Effector memory CD8-positive, alpha-beta T cell (primary cell): ENCODE results near the gene MIF4GD.
A peak's percentile ranks its signal among the peaks of the same experiment; 100 is the strongest.

Source experiments
- ATAC-seq: fragments of 150-1000 bp; cut with Tn5 transposase; replicated peaks from 2 replicates; pipeline ENCODE4 v1.10.0; 2021; ENCODE audit warnings: mild to moderate bottlenecking, moderate library complexity
- DNase-seq, 3 experiments: peaks; one replicate each; pipeline ENCODE4 v3.0.0; 2021
- H3K27ac Mint-ChIP-seq, 2 donors: one replicate each; pipeline ENCODE4 v1.8.0; 2022; ENCODE audit warnings: mild to moderate bottlenecking in 2 of 2, mixed read lengths in 2 of 2, moderate library complexity in 2 of 2
- H3K27me3 Mint-ChIP-seq, 2 donors: one replicate each; pipeline ENCODE4 v1.8.0; 2022; ENCODE audit warnings: mixed read lengths in 2 of 2
- H3K36me3 Mint-ChIP-seq: one replicate; pipeline ENCODE4 v1.8.0; 2022; ENCODE audit warnings: mild to moderate bottlenecking, moderate library complexity, mixed read lengths; ENCODE audit not compliant: insufficient read depth
- H3K4me1 Mint-ChIP-seq, 2 donors: one replicate each; pipeline ENCODE4 v1.8.0; 2022; ENCODE audit warnings: low read depth in 2 of 2, mixed read lengths in 2 of 2
- H3K4me3 Mint-ChIP-seq, 2 donors: one replicate each; pipeline ENCODE4 v1.8.0; 2022; ENCODE audit warnings: mild to moderate bottlenecking in 2 of 2, mixed read lengths in 2 of 2, moderate library complexity in 2 of 2
- H3K9me3 Mint-ChIP-seq, 2 donors: one replicate each; pipeline ENCODE4 v1.8.0; 2022; ENCODE audit warnings: mixed read lengths in 2 of 2

MIF4GD gene

DNA sequence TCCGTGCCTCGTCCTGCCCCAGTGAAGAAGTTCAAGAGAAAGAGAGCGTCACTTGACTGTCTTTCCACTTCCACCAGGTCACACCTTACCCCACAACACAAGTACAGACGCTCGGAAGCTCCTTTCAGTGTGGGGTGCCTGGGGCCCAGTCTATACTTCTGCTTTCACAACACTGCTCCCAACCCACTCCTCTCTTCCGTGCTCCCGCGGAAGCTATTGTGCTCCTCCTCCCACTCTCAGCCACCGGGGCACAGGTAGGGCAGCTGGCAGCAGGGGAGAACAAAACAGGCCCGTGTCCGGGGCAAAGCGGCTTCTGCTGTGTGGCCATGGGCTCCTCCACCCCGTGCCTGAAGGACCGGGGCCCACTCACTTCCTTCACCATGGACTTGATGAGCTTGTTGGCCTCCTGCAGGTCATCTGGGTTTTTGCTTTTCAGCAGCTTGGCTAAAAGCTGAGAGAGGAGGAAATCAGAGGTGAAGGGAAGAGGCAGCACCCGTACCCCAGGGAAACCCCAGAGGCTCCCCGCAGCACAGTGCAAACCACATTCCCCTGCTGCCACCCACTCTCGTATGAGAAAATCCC is 28.5 kb downstream of the MIF4GD start:
- DNase-seq (peak; percentile 51 to 66 (median 52)), ATAC-seq (peak; percentile 84)
- Mint-ChIP-seq H3K4me3 (peak overlapping the region; percentile 69 to 74), H3K27me3 (no peaks in the 10 kb centered on the region), H3K27ac (peak overlapping the region; percentile 93 to 94), H3K9me3 (no peaks in the 10 kb centered on the region), H3K36me3 (peaks cover 61% of the 10 kb centered on the region), H3K4me1 (peaks cover 35 to 43% of the 10 kb centered on the region in 2 donors)

DNA sequence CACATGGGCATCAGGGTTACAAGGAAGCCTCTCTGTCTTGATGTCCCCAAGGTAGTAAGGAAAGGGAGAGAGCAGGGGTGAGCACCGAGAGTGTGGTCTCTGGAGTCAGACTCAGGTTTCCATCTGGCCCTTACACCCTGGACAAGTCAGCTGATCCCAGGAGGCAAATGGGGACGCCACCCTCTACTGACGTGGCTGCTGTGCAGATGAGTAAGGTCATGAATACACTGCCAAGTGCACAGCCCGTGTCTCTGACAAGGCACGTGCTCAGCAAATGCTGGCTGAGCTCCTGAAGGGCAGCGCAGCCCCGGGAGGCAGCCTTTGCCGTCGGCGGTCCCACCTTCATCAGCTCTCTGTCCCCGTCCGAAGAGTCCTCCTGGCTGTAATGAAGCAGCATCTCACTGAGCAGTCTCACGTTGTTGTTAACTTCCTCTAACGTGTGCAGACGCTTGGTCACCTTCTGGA is 29.0 kb downstream of the MIF4GD start:
- no peak for DNase-seq
- Mint-ChIP-seq H3K4me1 (peaks cover 35 to 43% of the 10 kb centered on the region in 2 donors), H3K27ac (peak overlapping the region; percentile 93 to 94), H3K4me3 (peak overlapping the region; percentile 69 to 74), H3K9me3 (no peaks in the 10 kb centered on the region), H3K27me3 (no peaks in the 10 kb centered on the region), H3K36me3 (peaks cover 62% of the 10 kb centered on the region)
- peak; percentile 15 for ATAC-seq

DNA sequence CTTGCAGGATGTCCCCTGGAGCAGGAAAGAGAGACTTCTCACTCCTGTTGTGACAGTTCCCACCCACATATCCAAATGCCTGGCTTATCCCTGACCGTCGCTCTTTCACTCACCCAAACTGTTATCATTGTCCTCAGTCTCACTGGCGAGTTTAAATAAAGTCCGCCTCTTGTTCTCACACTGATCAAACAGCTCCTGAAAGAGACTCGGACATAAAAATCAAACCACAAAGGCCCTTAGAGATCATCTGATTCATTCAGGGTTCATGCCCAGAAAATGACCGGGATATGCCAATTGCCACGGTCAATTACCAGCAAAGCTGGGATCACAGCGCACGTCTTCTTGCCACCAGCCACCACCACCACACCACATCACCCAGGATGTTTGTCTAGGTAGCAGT is 29.5 kb downstream of the MIF4GD start:
- Mint-ChIP-seq H3K36me3 (peaks cover 67% of the 10 kb centered on the region), H3K4me3 (peak overlapping the region; percentile 69 to 74), H3K27me3 (no peaks in the 10 kb centered on the region), H3K27ac (peak overlapping the region; percentile 93 to 94), H3K4me1 (peaks cover 35 to 43% of the 10 kb centered on the region in 2 donors), H3K9me3 (no peaks in the 10 kb centered on the region)
- ATAC-seq = no peak
- no peak for DNase-seq

DNA sequence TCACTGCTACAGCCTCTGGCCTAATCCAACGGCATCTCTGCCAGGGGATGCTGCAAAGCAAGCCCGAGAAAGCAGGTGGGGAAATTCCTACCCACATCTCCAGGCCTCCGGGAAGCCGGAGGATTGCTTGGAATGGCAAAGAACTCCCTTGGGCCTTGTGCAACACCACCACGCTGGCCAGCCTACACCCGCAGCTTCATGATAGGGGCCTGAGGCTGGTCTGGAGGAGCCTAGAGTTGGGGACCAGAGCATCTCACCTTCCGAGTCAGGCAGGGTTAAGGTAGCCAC is 29.9 kb downstream of the MIF4GD start:
- H3K27ac Mint-ChIP-seq = peak overlapping the region; percentile 93 to 94
- DNase-seq = no peak
- H3K36me3 Mint-ChIP-seq = peaks cover 67% of the 10 kb centered on the region
- no peaks in the 10 kb centered on the region for H3K27me3 Mint-ChIP-seq
- ATAC-seq = no peak
- H3K4me3 Mint-ChIP-seq = no peak overlapping the region
- H3K9me3 Mint-ChIP-seq = no peaks in the 10 kb centered on the region
- peaks cover 33 to 43% of the 10 kb centered on the region in 2 donors for H3K4me1 Mint-ChIP-seq

DNA sequence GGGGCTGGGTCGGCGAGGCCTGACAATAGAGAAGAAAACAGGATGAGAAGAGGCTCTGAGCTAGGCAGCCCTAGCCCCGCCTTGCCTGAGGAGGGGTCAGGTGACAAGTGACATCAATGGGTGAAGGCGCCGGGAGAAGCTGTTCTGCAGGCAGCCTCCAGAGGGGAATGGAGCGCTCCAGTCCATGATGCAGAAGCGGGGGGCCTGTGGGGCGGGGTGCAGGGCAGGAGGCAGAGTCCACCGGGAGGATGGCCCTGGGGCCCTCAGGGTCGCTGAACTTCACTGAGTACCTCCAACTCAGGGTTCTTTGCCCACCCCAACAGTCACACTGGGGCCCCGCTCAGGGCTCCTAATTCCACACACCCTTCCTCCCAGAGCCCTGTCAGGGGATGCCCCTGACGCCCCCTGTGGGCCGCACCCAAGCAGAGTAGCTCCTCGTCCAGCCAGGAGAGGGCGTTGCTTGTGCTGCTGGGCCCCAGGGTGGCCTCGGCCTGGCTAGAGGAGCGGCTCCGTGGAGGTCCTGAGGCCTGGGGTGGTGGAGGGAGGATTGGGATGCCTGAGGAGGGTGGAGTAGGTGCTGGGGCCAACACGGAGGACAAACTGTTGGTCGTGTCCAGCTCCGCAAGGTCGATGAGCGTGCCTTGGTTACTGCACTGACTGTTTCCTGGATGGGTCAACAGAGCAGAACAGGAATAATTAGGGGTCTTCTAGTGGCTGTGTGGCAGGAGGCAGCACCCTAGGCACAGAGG is 30.5 kb downstream of the MIF4GD start:
- no peak for DNase-seq
- H3K27me3 Mint-ChIP-seq = no peaks in the 10 kb centered on the region
- H3K36me3 Mint-ChIP-seq = peaks cover 67% of the 10 kb centered on the region
- peak overlapping the region in 1 of 2 donors; percentile 36 for H3K4me3 Mint-ChIP-seq
- H3K9me3 Mint-ChIP-seq = no peaks in the 10 kb centered on the region
- no peak for ATAC-seq
- peak overlapping the region; percentile 59 to 92 for H3K27ac Mint-ChIP-seq
- peaks cover 30 to 43% of the 10 kb centered on the region in 2 donors for H3K4me1 Mint-ChIP-seq

DNA sequence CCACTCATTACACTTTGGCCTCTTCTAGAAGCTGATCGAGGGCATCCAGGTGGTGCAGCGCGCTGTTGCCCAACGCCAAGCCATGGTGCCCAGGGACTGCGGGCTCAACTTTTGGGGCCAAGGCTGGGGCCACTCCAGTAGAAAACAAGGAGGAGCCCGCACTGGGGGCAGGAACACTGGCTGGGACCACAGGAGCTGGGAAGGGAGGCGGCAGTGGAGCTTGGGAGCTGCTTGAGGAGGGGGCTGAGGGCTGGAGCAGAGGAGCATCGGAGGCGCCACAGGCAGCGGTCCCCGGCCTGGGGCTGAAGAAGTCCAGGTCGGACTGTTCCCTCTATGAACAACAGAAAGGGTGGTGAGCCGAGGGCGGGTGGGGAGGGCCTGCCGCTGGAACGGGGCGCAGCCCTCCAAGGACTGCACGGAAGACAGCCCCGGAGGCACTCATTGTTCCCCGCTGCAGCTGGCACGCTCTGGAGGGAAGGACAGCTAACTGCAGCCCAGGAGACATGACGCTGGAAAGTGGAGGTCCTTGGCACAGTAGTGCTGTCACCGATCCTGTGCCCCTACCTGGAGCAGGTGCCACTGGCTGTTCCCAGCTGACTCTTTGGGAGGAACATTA is 31.1 kb downstream of the MIF4GD start:
- DNase-seq = no peak
- Mint-ChIP-seq H3K27me3 (no peaks in the 10 kb centered on the region), H3K4me3 (peak overlapping the region in 1 of 2 donors; percentile 36), H3K27ac (peak overlapping the region; percentile 59 to 92), H3K36me3 (peaks cover 70% of the 10 kb centered on the region), H3K9me3 (no peaks in the 10 kb centered on the region), H3K4me1 (peaks cover 30 to 43% of the 10 kb centered on the region in 2 donors)
- ATAC-seq = no peak

DNA sequence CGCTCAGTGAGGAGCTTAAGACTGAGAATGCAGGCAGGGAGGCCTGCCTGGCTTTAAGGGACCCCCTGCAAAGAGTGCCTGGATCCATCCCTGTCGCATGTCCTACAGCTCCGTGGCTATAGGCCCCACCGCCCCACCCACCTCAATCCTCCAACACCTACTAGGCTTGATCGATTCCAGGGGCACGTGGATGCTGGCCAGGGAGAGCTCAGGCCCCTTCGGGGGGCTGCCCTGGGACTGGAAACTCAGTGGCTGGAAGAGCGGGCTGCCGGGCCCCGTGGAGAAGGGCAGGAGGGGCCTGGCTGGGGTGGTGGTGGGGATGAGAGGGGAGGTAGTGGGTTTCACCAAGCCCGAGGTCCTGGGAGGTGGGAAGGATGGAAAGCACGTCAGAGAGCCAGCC is 31.8 kb downstream of the MIF4GD start:
- Mint-ChIP-seq H3K36me3 (peaks cover 72% of the 10 kb centered on the region), H3K4me1 (peaks cover 30 to 38% of the 10 kb centered on the region in 2 donors), H3K9me3 (no peaks in the 10 kb centered on the region), H3K4me3 (peak overlapping the region in 1 of 2 donors; percentile 22), H3K27ac (peak overlapping the region; percentile 59 to 78), H3K27me3 (no peaks in the 10 kb centered on the region)
- ATAC-seq (no peak), DNase-seq (no peak)

DNA sequence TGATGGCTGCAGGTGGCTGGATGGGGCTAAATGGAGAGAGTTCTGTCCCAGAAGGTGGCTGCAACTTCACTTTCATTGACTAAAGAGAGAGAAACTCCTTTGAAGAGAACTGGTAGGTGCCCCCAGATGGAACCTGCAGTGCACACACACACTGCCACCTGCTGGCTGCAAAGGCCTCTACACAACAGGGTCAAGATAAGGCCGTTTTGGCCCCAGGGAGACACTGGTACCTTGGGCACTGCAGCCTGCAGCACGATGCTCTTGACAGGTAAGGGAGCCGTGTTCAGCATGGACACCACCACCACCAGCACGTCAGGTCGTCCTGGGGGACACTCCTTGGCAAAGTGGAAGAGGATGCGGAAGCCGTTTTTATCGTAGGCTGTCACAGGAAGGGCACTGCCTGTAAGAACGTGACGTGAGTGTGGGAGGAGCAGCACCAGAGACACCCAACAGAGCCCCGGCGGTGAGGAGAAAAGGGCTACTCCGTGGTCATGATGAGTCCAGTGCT is 32.3 kb downstream of the MIF4GD start:
- Mint-ChIP-seq H3K4me3 (peak overlapping the region in 1 of 2 donors; percentile 22), H3K27ac (peak overlapping the region; percentile 59 to 78), H3K27me3 (no peaks in the 10 kb centered on the region), H3K9me3 (no peaks in the 10 kb centered on the region), H3K4me1 (peaks cover 30 to 34% of the 10 kb centered on the region in 2 donors), H3K36me3 (peaks cover 75% of the 10 kb centered on the region)
- ATAC-seq = peak; percentile 34
- DNase-seq = peak; percentile 42 to 53 (median 50)

DNA sequence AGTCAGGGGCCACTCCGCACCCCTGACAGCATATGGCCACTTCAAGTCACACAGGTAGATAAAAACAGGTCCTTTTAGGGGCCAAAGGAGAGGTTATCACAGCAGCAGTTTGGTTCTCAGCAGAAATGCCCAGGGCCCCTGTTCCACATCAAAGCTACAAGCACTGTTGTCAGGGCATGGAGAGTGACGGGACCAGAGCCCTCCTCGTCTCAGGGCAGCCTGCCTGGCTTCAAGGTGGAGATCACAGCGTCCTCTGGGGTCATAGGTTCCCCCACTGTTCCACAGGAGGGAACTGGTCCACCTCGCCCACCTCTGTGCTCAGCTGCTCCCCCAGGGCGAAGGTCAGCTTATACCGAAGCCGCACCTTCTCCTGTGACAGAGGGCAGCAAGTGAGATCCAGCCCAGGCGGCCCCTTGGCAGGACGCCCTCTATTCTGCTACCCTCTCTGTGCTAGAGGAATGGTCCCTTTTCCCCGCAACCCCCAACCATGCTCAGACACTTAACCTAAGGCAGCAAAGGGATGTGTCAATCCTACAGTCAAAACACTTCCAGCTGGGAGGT is 32.9 kb downstream of the MIF4GD start:
- ATAC-seq (no peak), DNase-seq (no peak)
- H3K9me3 Mint-ChIP-seq = no peaks in the 10 kb centered on the region
- H3K4me1 Mint-ChIP-seq = peaks cover 25 to 27% of the 10 kb centered on the region in 2 donors
- H3K4me3 Mint-ChIP-seq = no peak overlapping the region
- H3K27me3 Mint-ChIP-seq = no peaks in the 10 kb centered on the region
- peaks cover 72% of the 10 kb centered on the region for H3K36me3 Mint-ChIP-seq
- H3K27ac Mint-ChIP-seq = peak overlapping the region; percentile 59 to 78

DNA sequence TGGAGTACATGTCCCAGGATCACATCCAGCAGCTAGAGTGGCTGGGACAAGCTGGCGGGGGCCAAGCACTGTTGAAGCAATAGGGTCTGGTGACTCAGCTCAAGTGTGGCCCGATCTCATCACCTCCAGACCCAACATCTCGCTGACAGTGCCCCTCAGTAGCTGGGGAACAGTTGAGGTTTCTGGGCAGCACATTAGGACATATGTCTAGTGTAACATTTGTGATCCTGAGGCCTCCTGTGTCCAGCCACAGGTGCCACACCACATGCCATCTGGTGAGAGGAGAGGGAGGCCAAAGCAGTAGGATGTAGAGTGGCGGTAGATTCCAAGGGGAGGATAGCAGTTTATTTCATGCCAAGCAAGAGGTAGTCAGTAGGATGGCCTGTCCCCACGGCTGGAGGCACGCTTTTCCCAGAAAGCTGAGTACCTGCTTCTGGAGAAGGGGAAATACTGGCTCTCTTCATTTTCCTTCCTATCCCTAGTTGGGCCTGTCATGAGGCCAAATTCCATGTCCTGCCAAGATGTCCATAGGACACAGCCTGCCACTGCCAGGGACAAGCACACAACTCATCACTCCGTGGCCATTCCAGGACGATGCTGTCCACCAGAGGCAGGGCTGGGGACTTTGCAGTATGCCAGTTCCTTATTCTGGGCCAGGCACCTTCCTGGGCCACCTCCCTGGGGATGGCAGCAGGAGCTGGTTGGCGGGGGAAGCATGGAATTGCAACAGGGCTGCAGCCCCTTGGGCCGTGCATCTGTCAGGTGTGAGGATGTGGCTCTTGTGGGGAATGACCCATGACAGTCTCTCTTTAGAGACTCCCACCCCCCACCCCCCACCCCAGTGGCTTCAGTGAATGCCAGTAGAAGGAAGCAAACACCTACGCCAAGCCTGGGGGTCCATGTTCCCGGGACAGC is 33.7 kb downstream of the MIF4GD start:
- ATAC-seq (no peak), DNase-seq (no peak)
- peaks cover 18 to 20% of the 10 kb centered on the region in 2 donors for H3K4me1 Mint-ChIP-seq
- no peaks in the 10 kb centered on the region for H3K27me3 Mint-ChIP-seq
- H3K9me3 Mint-ChIP-seq = no peaks in the 10 kb centered on the region
- peak overlapping the region in 1 of 2 donors; percentile 62 for H3K27ac Mint-ChIP-seq
- H3K4me3 Mint-ChIP-seq = no peak overlapping the region
- peaks cover 74% of the 10 kb centered on the region for H3K36me3 Mint-ChIP-seq

DNA sequence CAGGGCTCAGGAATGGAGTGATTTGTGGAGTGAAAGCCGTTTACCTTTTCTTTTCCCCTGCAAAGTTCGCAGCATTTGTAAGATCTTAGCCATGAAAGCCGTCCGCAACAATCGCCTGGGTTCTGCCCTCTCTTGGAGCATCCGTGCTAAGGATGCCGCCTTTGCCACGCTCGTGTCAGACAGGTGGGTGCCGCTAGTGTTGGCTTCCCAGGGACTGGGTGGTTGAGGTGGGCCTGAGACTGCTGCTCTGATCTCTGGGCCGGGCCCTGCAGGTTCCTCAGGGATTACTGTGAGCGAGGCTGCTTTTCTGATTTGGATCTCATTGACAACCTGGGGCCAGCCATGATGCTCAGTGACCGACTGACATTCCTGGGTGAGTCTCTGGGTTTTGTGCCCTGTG is 38.2 kb downstream of the MIF4GD start:
- H3K4me3 Mint-ChIP-seq = no peak overlapping the region
- H3K9me3 Mint-ChIP-seq = no peaks in the 10 kb centered on the region
- ATAC-seq (no peak), DNase-seq (no peak)
- H3K4me1 Mint-ChIP-seq = no peaks in the 10 kb centered on the region
- peaks cover 76% of the 10 kb centered on the region for H3K36me3 Mint-ChIP-seq
- H3K27me3 Mint-ChIP-seq = no peaks in the 10 kb centered on the region
- no peak overlapping the region for H3K27ac Mint-ChIP-seq

DNA sequence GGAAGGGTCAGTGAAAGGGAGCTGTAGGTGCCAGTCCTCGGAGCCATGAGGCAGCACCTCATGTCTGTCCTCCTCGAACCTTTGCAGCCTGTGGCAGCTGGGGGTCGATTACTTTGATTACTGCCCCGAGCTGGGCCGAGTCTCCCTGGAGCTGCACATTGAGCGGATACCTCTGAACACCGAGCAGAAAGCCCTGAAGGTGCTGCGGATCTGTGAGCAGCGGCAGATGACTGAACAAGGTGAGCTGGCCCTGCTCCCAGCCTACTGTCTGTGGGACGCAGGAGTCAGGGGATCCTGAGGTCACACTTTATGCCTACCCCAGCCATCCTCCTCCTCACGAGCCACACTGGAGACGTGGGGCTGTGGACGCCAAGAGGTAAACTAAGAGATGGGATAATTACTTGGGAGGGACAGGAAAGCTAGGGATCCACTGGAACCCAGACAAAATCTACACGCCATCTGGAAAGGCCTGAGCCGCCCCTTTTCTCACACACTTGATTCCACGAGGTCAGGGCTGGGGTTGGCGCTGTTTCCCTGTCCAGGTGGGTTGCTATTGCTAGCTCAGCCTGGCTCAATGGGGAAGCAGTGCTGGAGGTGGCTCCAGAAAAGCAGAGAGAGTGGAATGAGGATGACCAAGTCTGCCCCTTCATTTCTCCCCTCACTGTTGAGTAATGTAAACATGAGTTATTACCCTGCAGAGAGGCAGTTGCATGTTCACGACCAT is 39.1 kb downstream of the MIF4GD start:
- ATAC-seq = no peak
- Mint-ChIP-seq H3K27me3 (no peaks in the 10 kb centered on the region), H3K4me1 (no peaks in the 10 kb centered on the region), H3K36me3 (peaks cover 74% of the 10 kb centered on the region), H3K4me3 (no peak overlapping the region), H3K27ac (no peak overlapping the region), H3K9me3 (no peaks in the 10 kb centered on the region)
- no peak for DNase-seq
